Natural killer cell (primary cell): Measurements from ENCODE around the gene MRPL41. TPM values are rescaled to one million over a fixed set of nuclear protein-coding genes. Genes with fewer than 3 reads are reported as not detected.
A peak's percentile ranks its signal among the peaks of the same experiment; 100 is the strongest.
"Not testable (repeated sequence)": the region's sequence is repeated elsewhere in the genome, so short reads cannot be mapped to it uniquely, and the experiment has no call there.

Experiments
- ATAC-seq, 3 donors: fragments of 150-1000 bp in 2 of 3; fragments of 200-7000 bp in 1 of 3; cut with Tn5 transposase; 1 replicate in 1 of 3; 2 replicates in 2 of 3; pipeline ENCODE4 v1.10.0; 2021; ENCODE audit warnings: mild to moderate bottlenecking in 2 of 3, moderate library complexity in 2 of 3
- DNase-seq, 2 donors: peaks; one replicate each; pipeline versions ENCODE4 v3.0.0 to v3.0.0-alpha.2; 2013 to 2021; ENCODE audit warnings: mixed read lengths in 1 of 2
- H3K27ac ChIP-seq: one replicate; pipeline ENCODE4 v1.5.1; 2013; ENCODE audit warnings: mild to moderate bottlenecking, low read length
- H3K27me3 ChIP-seq: one replicate; pipeline ENCODE4 v1.6.1; 2013; ENCODE audit warnings: low read length; ENCODE audit not compliant: control insufficient read depth, insufficient read depth
- H3K36me3 ChIP-seq: one replicate; pipeline ENCODE4 v1.6.1; 2013; ENCODE audit warnings: low read length; ENCODE audit not compliant: control insufficient read depth, insufficient read depth
- H3K4me1 ChIP-seq: one replicate; pipeline ENCODE4 v1.6.1; 2013; ENCODE audit warnings: low read length; ENCODE audit not compliant: control insufficient read depth, insufficient read depth
- H3K4me3 ChIP-seq: one replicate; pipeline ENCODE4 v1.5.1; 2013; ENCODE audit warnings: low read length
- H3K9me3 ChIP-seq: one replicate; pipeline ENCODE4 v1.6.1; 2013; ENCODE audit warnings: low read length; ENCODE audit not compliant: control insufficient read depth, insufficient read depth
- H3K27ac Mint-ChIP-seq, 2 donors: one replicate each; pipeline ENCODE4 v1.8.0; 2022; ENCODE audit warnings: mild to moderate bottlenecking in 2 of 2, mixed read lengths in 2 of 2, moderate library complexity in 1 of 2
- H3K27me3 Mint-ChIP-seq, 2 donors: one replicate each; pipeline ENCODE4 v1.8.0; 2022; ENCODE audit warnings: low read depth in 2 of 2, mixed read lengths in 2 of 2
- H3K36me3 Mint-ChIP-seq: one replicate; pipeline ENCODE4 v1.8.0; 2022; ENCODE audit warnings: mixed read lengths
- H3K4me1 Mint-ChIP-seq, 2 donors: one replicate each; pipeline ENCODE4 v1.8.0; 2022; ENCODE audit warnings: mixed read lengths in 2 of 2
- H3K4me3 Mint-ChIP-seq: one replicate; pipeline ENCODE4 v1.8.0; 2022; ENCODE audit warnings: mild to moderate bottlenecking, moderate library complexity, mixed read lengths
- H3K9me3 Mint-ChIP-seq, 2 donors: one replicate each; pipeline ENCODE4 v1.8.0; 2022; ENCODE audit warnings: mixed read lengths in 2 of 2
- WGBS: methylation state at CpG from one replicate; pipeline ENCODE4 v1.1.7; 2013; ENCODE audit warnings: missing lambda C conversion rate; ENCODE audit not compliant: insufficient coverage; 5-methylcytosine and 5-hydroxymethylcytosine counted together
- intact Hi-C: fragments of 100-400 bp; cut with micrococcal nuclease; formaldehyde crosslinking; loops from one replicate; pipeline ENCODE4 v1.14.2; 2022
- total RNA-seq, 4 donors: library from RNA; stranded (reverse); fragments of 120-200 nt in 1 of 4; gene quantifications; one replicate each; pipeline versions ENCODE4 v1.2.3 to v1.2.4, GENCODE V29; 2013 to 2022
- TF ChIP-seq, protein P1 (sequence below): fragments of 200-600 bp; IDR thresholded peaks from one replicate; pipeline ENCODE4 v1.8.0; 2022; ENCODE audit warnings: antibody characterized with exemption

MRPL41 gene
- total RNA-seq, 3 donors from 2014 or later (not counting 1 experiment from before 2014, with no cell fraction given): 11.5 to 17.9 (median 16.8) TPM

- Histone ChIP-seq H3K9me3 (no peaks in the 10 kb centered on the region), H3K27me3 (no peaks in the 10 kb centered on the region), H3K27ac (no peak overlapping the region), H3K36me3 (no peaks in the 10 kb centered on the region), H3K4me3 (no peak overlapping the region), H3K4me1 (peaks cover 6% of the 10 kb centered on the region)
- peaks cover 4% of the 10 kb centered on the region in 2 donors for H3K4me1 Mint-ChIP-seq
- no peaks in the 10 kb centered on the region for H3K9me3 Mint-ChIP-seq
- H3K36me3 Mint-ChIP-seq: no peaks in the 10 kb centered on the region
- intact Hi-C loops: no loop called here
- WGBS: 94% methylated on average over 9 of the region's 10 CpGs
- DNase-seq (no peak), ATAC-seq (no peak)
- H3K27me3 Mint-ChIP-seq: no peaks in the 10 kb centered on the region
- TF ChIP-seq, protein P1, sequence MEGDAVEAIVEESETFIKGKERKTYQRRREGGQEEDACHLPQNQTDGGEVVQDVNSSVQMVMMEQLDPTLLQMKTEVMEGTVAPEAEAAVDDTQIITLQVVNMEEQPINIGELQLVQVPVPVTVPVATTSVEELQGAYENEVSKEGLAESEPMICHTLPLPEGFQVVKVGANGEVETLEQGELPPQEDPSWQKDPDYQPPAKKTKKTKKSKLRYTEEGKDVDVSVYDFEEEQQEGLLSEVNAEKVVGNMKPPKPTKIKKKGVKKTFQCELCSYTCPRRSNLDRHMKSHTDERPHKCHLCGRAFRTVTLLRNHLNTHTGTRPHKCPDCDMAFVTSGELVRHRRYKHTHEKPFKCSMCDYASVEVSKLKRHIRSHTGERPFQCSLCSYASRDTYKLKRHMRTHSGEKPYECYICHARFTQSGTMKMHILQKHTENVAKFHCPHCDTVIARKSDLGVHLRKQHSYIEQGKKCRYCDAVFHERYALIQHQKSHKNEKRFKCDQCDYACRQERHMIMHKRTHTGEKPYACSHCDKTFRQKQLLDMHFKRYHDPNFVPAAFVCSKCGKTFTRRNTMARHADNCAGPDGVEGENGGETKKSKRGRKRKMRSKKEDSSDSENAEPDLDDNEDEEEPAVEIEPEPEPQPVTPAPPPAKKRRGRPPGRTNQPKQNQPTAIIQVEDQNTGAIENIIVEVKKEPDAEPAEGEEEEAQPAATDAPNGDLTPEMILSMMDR: no peak
- H3K4me3 Mint-ChIP-seq: no peak overlapping the region
- H3K27ac Mint-ChIP-seq: no peak overlapping the region
Measured at GRCh38 chr9:137545123-137545522, 6.6 kb upstream of the MRPL41 start.

- no peak overlapping the region for H3K27ac Mint-ChIP-seq
- Histone ChIP-seq H3K36me3 (no peaks in the 10 kb centered on the region), H3K27ac (no peak overlapping the region), H3K9me3 (no peaks in the 10 kb centered on the region), H3K27me3 (no peaks in the 10 kb centered on the region), H3K4me3 (no peak overlapping the region), H3K4me1 (peaks cover 16% of the 10 kb centered on the region)
- TF ChIP-seq, protein P1: no peak
- no peaks in the 10 kb centered on the region for H3K27me3 Mint-ChIP-seq
- ATAC-seq (no peak), DNase-seq (no peak)
- H3K9me3 Mint-ChIP-seq: no peaks in the 10 kb centered on the region
- no peak overlapping the region for H3K4me3 Mint-ChIP-seq
- intact Hi-C loops: no loop called here
- H3K4me1 Mint-ChIP-seq: peaks cover 13 to 14% of the 10 kb centered on the region in 2 donors
- 93% methylated on average over 21 of the region's 23 CpGs for WGBS
- H3K36me3 Mint-ChIP-seq: no peaks in the 10 kb centered on the region
Measured at GRCh38 chr9:137547687-137548543, 3.8 kb upstream of the MRPL41 start.

- intact Hi-C loops: no loop called here
- peak within 1 kb of the TSS; percentile 88 for H3K4me3 Mint-ChIP-seq
- H3K36me3 Mint-ChIP-seq: no peaks in the 10 kb centered on the region
- WGBS: 7% methylated on average over 13 of the region's 13 CpGs
- Histone ChIP-seq H3K9me3 (no peaks in the 10 kb centered on the region), H3K36me3 (peaks cover 4% of the 10 kb centered on the region), H3K4me1 (peaks cover 16% of the 10 kb centered on the region), H3K4me3 (peak within 1 kb of the TSS; percentile 43), H3K27ac (peak within 1 kb of the TSS; percentile 37), H3K27me3 (no peaks in the 10 kb centered on the region)
- no peaks in the 10 kb centered on the region for H3K27me3 Mint-ChIP-seq
- peaks cover 13 to 14% of the 10 kb centered on the region in 2 donors for H3K4me1 Mint-ChIP-seq
- H3K27ac Mint-ChIP-seq: peak within 1 kb of the TSS; percentile 57 to 85
- H3K9me3 Mint-ChIP-seq: no peaks in the 10 kb centered on the region
- peak in 1 of 2 donors; percentile 70 for DNase-seq
- no peak for ATAC-seq
- TF ChIP-seq, protein P1: no peak
Measured at GRCh38 chr9:137550231-137550621, 1.5 kb upstream of the MRPL41 start, which contains the start of gene PNPLA7. Gene PNPLA7, minus strand, starts transcription at chr9:137550402. Its CDS starts 205 bp downstream, at chr9:137550197.

- Mint-ChIP-seq H3K4me3 (peak overlapping the region; percentile 57), H3K4me1 (peaks cover 13 to 14% of the 10 kb centered on the region in 2 donors), H3K27ac (peak overlapping the region in 1 of 2 donors; percentile 83)
- intact Hi-C loops, H3K27me3 Mint-ChIP-seq, H3K9me3 Mint-ChIP-seq, H3K9me3 ChIP-seq, H3K36me3 Mint-ChIP-seq, H3K36me3 ChIP-seq, H3K27me3 ChIP-seq, ATAC-seq, DNase-seq: not testable (repeated sequence)
- WGBS: 0% methylated on average over 14 of the region's 17 CpGs
- Histone ChIP-seq H3K4me1 (peaks cover 16% of the 10 kb centered on the region), H3K27ac (peak overlapping the region; percentile 37), H3K4me3 (peak overlapping the region; percentile 43)
Measured at GRCh38 chr9:137550958-137551263, 768 bp upstream of the MRPL41 start.
